Measurements from ENCODE around the gene NCMAP.
A peak's percentile ranks its signal among the peaks of the same experiment; 100 is the strongest.

The NCMAP gene

GRCh38 chr1:24642481-24643362, 86.8 kb downstream of the NCMAP start, which contains the start of gene SRRM1:
Gene SRRM1 (plus strand): TSS chr1:24643302. CDS start chr1:24643327, 25 bp downstream.
- H3K4me3 ChIP-seq (ENCODE audit: low read length) = peak within 1 kb of the TSS; percentile 96

DNA sequence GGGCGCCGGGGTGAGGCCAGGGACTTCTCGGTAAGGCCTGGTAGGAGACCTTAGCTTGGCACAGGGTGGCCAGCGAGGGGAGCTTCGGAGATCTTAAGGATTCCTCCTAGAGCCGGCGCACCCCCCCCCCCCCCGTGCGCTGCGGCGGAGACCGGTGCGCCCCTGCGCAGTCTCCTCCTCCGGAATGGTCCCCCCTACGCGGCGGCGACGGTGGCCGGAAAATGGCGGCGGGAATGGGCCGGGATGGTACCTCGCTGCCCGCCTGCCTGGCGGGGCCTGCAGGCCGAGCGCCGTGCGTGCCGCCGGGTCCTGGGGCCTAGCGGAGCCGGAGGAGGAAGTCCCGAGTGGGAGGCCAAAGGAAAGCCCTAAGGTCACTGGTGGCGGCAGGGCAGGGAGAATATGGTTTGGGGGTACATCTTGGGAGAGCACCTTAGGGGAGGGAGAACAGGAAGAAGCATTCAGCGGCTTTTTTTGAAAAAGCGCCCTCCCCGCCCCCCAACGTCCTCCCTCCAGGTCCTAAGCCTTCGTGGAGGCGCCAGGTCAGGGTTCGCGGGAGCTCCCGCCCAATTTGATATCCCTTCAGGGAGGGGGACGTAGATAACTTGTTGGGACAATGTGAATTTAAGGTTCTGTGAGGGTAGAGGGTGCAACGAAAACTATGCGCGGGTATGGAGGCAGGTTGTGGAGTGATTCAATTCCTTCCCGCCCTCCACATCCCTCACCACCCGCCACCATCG, 87.6 kb downstream of the NCMAP start:
- Histone ChIP-seq H3K4me1 (ENCODE audit: control insufficient read depth, insufficient read depth, low read length) (peaks cover 33% of the 10 kb centered on the region), H3K9me3 (ENCODE audit: control insufficient read depth, low read length) (no peaks in the 10 kb centered on the region), H3K9ac (ENCODE audit: low read length) (peak overlapping the region; percentile 90), H3K4me3 (ENCODE audit: low read length) (peak overlapping the region; percentile 90), H3K36me3 (ENCODE audit: control insufficient read depth, insufficient read depth, low read length) (no peaks in the 10 kb centered on the region), H3K27me3 (ENCODE audit: control insufficient read depth, insufficient read depth, low read length) (no peaks in the 10 kb centered on the region)

More at GRCh38 chr1:24642481-24643362, 86.8 kb downstream of the NCMAP start, which contains the start of gene SRRM1:
- H3K9ac ChIP-seq (ENCODE audit: low read length) = peak within 1 kb of the TSS; percentile 100
- no peaks in the 10 kb centered on the region for H3K9me3 ChIP-seq (ENCODE audit: control insufficient read depth, low read length)
- no peaks in the 10 kb centered on the region for H3K27me3 ChIP-seq (ENCODE audit: control insufficient read depth, insufficient read depth, low read length)
- H3K36me3 ChIP-seq (ENCODE audit: control insufficient read depth, insufficient read depth, low read length) = no peaks in the 10 kb centered on the region
- H3K4me1 ChIP-seq (ENCODE audit: control insufficient read depth, insufficient read depth, low read length) = peaks cover 33% of the 10 kb centered on the region

- Histone ChIP-seq H3K36me3 (ENCODE audit: control insufficient read depth, insufficient read depth, low read length) (no peaks in the 10 kb centered on the region), H3K9me3 (ENCODE audit: control insufficient read depth, low read length) (no peaks in the 10 kb centered on the region), H3K4me1 (ENCODE audit: control insufficient read depth, insufficient read depth, low read length) (peaks cover 33% of the 10 kb centered on the region)
These were observed 88.2 kb downstream of the NCMAP start for GRCh38 chr1:24644100-24644384.

DNA sequence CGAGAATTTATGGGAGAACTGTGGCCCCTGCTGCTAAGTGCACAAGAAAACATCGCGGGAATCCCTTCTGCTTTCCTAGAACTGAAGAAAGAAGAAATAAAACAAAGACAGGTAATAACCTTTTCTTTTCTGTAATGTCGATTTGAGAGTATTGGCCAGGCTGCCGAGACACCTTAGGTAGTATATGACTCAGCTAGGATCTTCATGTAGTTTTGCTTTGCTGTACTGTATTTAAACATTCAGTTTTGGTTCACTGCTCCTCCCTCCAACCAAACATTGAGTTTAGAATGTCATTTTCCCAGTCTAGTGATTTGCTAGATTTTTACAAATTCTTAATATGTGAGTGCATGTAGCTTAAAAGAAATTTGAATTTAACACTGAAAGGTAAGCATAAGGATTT, 93.0 kb downstream of the NCMAP start:
- Histone ChIP-seq H3K4me1 (ENCODE audit: control insufficient read depth, insufficient read depth, low read length) (peaks cover 15% of the 10 kb centered on the region), H3K4me3 (ENCODE audit: low read length) (no peak overlapping the region), H3K9me3 (ENCODE audit: control insufficient read depth, low read length) (no peaks in the 10 kb centered on the region), H3K9ac (ENCODE audit: low read length) (no peak overlapping the region), H3K27me3 (ENCODE audit: control insufficient read depth, insufficient read depth, low read length) (no peaks in the 10 kb centered on the region), H3K36me3 (ENCODE audit: control insufficient read depth, insufficient read depth, low read length) (peaks cover 19% of the 10 kb centered on the region)

More at GRCh38 chr1:24644100-24644384, 88.2 kb downstream of the NCMAP start:
- Histone ChIP-seq H3K9ac (ENCODE audit: low read length) (peak overlapping the region; percentile 90), H3K4me3 (ENCODE audit: low read length) (peak overlapping the region; percentile 90), H3K27me3 (ENCODE audit: control insufficient read depth, insufficient read depth, low read length) (no peaks in the 10 kb centered on the region)

DNA sequence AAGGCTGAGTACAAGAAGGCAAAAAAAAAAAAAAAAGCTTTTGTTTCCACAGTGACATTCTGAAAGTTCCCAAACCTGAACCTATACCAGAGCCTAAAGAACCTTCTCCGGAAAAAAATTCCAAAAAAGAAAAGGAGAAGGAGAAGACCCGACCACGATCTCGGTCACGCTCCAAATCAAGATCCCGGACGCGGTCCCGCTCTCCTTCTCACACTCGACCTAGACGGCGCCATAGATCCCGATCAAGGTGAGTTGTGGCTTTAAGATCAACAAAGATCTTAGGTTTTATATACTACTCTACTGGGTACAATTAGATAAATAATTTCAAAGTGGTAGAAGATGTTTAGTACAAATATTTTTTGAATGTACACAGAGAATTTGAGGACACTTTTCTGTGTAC, 96.5 kb downstream of the NCMAP start:
- Histone ChIP-seq H3K4me1 (ENCODE audit: control insufficient read depth, insufficient read depth, low read length) (peaks cover 8% of the 10 kb centered on the region), H3K27me3 (ENCODE audit: control insufficient read depth, insufficient read depth, low read length) (no peaks in the 10 kb centered on the region), H3K4me3 (ENCODE audit: low read length) (no peak overlapping the region), H3K9me3 (ENCODE audit: control insufficient read depth, low read length) (no peaks in the 10 kb centered on the region), H3K36me3 (ENCODE audit: control insufficient read depth, insufficient read depth, low read length) (peaks cover 33% of the 10 kb centered on the region), H3K9ac (ENCODE audit: low read length) (no peak overlapping the region)

- H3K4me3 ChIP-seq (ENCODE audit: low read length) = no peak overlapping the region
- H3K36me3 ChIP-seq (ENCODE audit: control insufficient read depth, insufficient read depth, low read length) = peaks cover 33% of the 10 kb centered on the region
- H3K27me3 ChIP-seq (ENCODE audit: control insufficient read depth, insufficient read depth, low read length) = no peaks in the 10 kb centered on the region
- H3K9me3 ChIP-seq (ENCODE audit: control insufficient read depth, low read length) = no peaks in the 10 kb centered on the region
- no peak overlapping the region for H3K9ac ChIP-seq (ENCODE audit: low read length)
- H3K4me1 ChIP-seq (ENCODE audit: control insufficient read depth, insufficient read depth, low read length) = peaks cover 11% of the 10 kb centered on the region
These were observed 98.1 kb downstream of the NCMAP start for GRCh38 chr1:24654010-24654409.

DNA sequence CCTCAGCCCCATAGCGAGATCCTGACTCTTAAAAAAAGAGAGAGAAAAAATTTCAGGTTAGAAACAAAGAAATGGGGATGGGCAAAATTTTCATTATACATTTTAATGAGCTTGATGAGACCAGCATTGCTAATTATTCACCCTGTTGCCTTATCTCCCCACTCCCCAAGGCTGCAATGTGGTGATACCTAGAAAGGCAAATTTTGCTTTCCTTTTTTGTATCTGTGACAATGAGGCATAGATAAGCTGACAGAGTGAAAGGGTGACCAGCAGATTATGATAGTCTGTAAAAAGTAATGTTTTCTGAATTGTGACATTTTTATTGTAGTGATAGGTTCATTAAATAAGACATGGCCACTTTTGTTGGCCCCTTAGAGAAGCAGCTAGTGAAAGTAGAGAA, 100.2 kb downstream of the NCMAP start:
- no peak overlapping the region for H3K4me3 ChIP-seq (ENCODE audit: low read length)
- peaks cover 25% of the 10 kb centered on the region for H3K36me3 ChIP-seq (ENCODE audit: control insufficient read depth, insufficient read depth, low read length)
- H3K9me3 ChIP-seq (ENCODE audit: control insufficient read depth, low read length) = no peaks in the 10 kb centered on the region
- peaks cover 11% of the 10 kb centered on the region for H3K4me1 ChIP-seq (ENCODE audit: control insufficient read depth, insufficient read depth, low read length)
- H3K9ac ChIP-seq (ENCODE audit: low read length) = no peak overlapping the region
- no peaks in the 10 kb centered on the region for H3K27me3 ChIP-seq (ENCODE audit: control insufficient read depth, insufficient read depth, low read length)

DNA sequence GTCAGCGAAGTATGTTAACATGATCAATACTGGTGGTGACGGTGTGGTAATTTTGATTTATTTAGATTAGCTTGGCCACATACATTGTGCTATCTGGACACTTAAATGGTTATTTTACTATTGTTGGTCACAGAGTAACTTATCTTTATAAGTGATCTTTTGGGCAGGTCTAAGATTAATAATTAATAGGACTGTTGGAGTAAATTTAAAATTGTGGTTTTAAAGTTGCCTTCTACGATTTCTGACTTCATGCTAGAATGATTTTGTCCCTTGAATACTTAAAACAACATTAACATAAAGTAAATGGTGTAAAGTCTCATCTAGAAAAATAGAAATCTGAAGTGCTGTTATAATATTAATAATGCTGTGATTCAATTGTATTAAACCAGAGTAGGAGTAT, 101.9 kb downstream of the NCMAP start:
- H3K9ac ChIP-seq (ENCODE audit: low read length) = no peak overlapping the region
- H3K36me3 ChIP-seq (ENCODE audit: control insufficient read depth, insufficient read depth, low read length) = peaks cover 21% of the 10 kb centered on the region

More for the DNA sequence above, 101.9 kb downstream of the NCMAP start:
- no peaks in the 10 kb centered on the region for H3K9me3 ChIP-seq (ENCODE audit: control insufficient read depth, low read length)
- no peak overlapping the region for H3K4me3 ChIP-seq (ENCODE audit: low read length)
- no peaks in the 10 kb centered on the region for H3K27me3 ChIP-seq (ENCODE audit: control insufficient read depth, insufficient read depth, low read length)
- peaks cover 11% of the 10 kb centered on the region for H3K4me1 ChIP-seq (ENCODE audit: control insufficient read depth, insufficient read depth, low read length)
